NCI-H524 (cell line): Measurements from ENCODE around the gene CHMP5.

ENCODE experiments used
- DNase-seq, 2 experiments: peaks; one replicate each; lab custom pipeline; 2025; lab: John Stamatoyannopoulos, UW

The CHMP5 gene

GRCh38 chr9:33242609-33243134 is 22.2 kb upstream of the CHMP5 start:
- no peak for DNase-seq

DNA sequence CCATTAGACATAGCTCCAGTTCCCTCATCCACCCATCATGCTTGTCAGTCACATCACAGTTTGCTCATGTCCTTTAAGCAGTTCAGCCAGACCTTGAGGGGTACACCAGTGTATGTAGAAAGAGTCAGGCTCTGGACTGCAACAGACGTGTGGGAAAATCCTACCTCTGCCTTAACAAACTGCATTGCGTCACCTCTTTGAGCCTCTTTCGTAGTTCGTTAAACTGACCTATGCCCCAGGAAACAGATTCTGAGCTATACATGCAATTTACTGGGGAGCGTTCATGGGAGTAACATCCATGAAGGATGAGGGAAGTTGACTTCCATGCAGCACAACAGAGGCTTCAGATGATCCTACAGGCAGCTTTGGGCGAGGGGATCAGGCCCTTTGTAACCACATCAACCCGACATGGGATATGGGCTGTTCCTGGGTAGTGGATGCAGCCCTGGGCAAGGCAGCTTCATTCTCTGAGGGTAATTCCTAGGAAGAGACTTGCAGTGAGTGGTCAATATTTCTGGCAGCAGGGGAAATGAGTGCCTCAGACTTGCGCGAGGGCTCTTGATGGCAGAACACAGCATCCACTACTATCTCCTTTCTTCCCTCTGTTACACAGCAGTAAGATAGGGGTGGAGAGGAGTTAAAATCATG is 20.6 kb upstream of the CHMP5 start:
- no peak for DNase-seq

- no peak for DNase-seq
Measured at GRCh38 chr9:33245341-33245740, 19.5 kb upstream of the CHMP5 start.

GRCh38 chr9:33246269-33246860 is 18.5 kb upstream of the CHMP5 start:
- DNase-seq = no peak

DNA sequence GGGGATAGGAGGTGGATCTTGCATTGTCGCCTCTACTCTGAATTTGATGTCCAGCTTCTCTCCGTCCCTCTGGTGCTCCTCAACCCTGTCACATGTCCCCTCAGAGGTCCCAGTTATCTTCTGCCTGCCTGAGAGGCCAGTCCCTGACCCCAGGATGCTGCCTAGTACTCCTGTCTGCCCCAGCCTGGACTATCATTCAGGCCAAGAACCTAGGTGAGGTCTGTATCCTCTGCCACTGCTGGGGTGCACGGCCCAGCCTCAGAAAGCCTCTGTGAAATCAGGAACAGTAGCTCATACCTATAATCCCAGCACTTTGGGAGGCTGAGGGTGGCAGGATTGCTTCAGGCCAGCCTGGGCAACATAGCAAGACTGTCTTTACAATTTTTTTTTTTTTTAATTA is 16.2 kb upstream of the CHMP5 start:
- no peak for DNase-seq

- DNase-seq = no peak
Measured at GRCh38 chr9:33249087-33249658, 15.7 kb upstream of the CHMP5 start.

DNA sequence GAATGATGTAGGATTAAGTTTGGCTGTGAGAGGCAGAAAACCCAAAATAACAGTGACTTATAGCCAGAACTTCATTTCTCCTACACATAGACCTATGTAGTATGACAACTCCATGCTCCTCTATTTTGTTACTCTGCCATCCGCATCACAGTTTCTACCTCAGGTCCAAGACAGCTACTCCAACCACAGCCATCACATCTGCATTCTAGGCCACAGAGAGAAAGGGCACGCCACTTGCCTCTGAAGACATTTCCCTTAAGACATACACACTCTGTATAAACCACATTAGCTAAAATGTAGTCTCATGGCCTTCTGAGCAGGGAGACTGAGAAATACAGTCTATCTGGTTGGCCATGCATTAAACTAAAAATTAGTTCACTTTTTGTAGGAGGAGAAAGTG is 14.9 kb upstream of the CHMP5 start:
- DNase-seq = no peak

DNA sequence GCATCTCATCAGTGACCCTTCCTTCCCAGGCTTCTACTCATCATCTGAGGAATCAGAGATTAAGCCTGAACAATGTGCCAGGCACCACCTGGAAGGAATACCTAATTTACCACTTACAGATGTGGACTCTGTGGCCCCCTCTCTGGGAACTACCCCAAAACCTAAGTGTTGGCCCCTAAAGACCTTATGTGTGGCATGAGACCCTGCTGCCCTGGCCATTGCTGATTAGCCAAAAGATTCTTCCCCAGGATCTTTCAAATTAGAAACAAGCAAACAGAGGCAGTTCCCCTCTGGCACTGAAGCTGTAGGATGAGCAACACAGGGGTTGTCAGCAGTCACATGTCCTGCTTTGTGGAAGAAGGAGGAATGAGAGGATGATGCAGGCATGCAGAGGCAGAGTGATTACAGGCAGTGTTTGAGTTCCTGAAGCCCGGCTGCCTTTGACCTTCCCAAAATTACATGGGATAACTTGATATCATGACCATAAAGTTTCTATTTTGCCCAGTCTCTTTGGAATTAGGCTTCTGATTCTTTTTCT is 14.3 kb upstream of the CHMP5 start:
- no peak for DNase-seq

DNA sequence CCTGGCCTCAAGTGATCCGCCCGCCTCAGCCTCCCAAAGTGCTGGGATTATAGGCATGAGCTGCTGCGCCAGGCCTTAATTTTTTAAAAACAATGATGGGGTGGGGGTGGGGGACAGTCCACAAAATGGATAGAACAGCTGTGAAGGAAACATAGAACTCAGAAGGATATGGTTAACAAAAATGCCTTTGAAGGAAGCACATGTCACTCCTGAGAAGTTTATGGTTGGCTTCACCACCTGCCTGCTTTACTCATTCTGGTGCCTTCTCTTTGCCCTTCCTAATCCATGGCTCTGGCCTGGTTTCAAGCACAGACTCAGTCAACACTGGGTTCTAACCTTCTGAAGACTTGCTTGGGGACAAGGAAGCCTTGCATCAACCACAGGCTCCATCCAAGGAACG is 10.6 kb upstream of the CHMP5 start:
- no peak for DNase-seq

GRCh38 chr9:33255014-33255413 is 9.8 kb upstream of the CHMP5 start:
- no peak for DNase-seq

- no peak for DNase-seq
Measured at GRCh38 chr9:33255471-33255870, 9.4 kb upstream of the CHMP5 start.

DNA sequence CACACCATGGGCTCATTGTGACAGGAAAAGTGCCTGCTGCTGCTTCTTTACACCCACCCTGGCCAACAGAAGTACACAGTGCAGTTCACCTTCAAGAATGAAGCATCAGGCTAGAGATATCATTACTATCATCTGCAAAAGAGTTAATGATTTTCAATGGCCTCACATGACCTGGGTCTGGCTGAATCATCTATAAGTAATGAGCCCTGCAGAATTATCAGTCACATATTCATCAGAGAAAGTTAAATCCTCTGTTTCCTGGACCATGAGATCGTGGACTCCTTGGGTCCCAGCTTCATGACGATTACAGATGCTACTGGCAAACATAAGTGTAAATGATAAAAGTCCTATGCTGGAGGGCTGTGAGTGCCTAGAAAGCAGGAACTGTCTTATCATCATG is 8.6 kb upstream of the CHMP5 start:
- no peak for DNase-seq

GRCh38 chr9:33257276-33257675 is 7.6 kb upstream of the CHMP5 start:
- DNase-seq = no peak

DNA sequence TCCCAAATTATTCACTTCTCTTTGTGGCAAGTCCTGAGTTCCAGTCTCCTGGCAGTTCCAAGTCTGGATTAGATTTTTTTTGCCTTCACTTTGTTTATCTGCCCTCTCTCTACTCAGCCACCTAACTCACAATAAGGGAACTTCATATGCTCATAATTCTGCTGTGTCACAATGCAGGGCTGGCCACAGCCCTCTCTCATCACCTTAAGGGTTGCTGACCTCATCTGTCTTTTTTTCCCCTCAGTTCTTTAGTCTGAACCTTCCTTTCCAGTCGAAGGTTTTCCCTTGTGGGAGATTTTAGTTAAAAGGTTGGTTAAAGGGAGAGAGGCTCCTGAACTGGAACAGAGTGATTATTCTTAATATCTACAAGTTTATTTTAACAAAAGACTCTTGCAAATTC is 4.5 kb upstream of the CHMP5 start:
- no peak for DNase-seq

- peak in 1 of 2 experiments; percentile 44 for DNase-seq
Measured at GRCh38 chr9:33263131-33264002, 1.5 kb upstream of the CHMP5 start.

DNA sequence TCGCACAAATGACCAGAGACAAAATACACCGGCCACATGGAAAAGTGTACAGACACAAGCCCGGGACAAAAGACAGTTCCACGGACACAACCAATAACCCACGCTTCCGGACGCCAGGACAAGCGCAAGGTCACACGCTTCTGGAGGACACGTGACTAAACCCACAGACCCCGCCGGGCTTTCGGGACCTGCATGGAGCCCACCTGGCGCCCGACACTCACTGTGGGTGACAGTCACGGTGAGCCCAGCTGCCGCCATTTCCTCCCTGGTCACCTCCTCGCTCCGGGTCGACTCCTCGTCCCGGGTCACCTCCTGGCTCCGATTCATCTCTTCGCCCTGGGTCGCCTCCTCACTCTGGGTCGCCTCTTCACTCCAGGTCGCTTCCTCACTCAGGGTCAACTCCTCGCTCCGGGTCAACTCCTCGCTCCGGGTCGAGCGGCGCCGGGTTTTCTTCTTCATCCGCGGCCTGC is 811 bp upstream of the CHMP5 start:
- peak in 1 of 2 experiments; percentile 49 for DNase-seq

DNA sequence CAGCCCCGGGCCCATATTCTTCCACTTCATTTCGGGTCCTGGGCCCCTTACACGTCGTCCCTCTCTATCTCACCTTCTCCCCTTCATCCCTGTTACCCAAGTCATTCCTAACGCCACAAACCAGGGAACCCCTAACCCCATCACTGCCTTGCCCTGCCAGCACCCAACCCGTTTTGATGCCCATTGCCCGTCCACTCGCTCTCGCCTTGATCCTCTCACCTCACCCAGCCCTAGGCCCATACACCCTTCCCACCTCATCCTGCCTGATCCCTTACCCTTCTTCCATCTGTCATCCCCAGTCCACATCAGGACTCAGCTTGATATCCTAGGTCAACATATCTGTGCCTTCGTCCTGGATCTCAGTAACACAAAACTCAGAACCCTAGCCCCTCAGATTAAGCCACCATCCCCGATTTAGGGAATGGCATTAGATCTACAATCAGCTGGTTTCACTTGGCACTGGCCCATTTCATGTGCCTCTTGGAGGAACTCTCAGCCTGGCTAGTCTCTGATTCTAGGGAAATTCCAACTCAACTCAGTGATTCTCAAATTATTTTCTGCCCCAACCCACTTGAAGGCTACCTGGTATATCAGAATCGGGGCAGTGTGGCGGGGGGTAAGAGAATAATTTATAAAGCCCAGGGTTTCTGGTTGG is 489 bp downstream of the CHMP5 start:
- DNase-seq = no peak

DNA sequence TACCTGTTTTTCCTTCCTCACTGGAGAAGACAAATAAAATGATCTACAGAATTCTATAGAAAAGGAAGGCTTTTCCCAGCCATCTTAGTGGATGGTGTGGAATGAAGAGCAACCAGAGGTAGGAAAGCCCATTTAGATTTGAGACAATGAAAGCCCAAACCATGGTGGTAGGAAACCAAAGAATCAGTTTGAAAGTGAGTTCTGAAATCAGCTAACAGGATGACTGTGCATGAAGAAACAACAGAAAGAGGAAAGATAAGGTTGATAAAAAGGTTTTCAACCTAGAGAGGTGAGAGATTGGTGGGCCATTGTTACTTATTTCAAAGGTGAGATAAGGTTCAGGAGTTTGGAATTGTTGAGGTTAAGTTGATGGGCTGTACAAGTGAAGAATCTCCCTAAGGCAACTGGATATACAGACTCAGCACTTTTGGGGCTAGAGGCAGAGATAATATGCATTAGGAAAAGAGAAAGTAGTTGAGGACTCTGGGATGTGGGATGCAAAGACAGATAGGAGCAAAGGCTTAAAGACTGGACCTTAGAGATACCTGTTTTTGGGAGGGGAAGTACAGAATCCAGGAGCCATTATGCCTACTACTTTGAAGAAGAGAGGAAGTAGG is 2.4 kb downstream of the CHMP5 start:
- DNase-seq = no peak

- DNase-seq = no peak
Measured at GRCh38 chr9:33270146-33270545, 5.3 kb downstream of the CHMP5 start.

GRCh38 chr9:33272061-33272460 is 7.2 kb downstream of the CHMP5 start:
- no peak for DNase-seq
